Measurements from ENCODE around the gene OR51D1.

The OR51D1 gene

DNA sequence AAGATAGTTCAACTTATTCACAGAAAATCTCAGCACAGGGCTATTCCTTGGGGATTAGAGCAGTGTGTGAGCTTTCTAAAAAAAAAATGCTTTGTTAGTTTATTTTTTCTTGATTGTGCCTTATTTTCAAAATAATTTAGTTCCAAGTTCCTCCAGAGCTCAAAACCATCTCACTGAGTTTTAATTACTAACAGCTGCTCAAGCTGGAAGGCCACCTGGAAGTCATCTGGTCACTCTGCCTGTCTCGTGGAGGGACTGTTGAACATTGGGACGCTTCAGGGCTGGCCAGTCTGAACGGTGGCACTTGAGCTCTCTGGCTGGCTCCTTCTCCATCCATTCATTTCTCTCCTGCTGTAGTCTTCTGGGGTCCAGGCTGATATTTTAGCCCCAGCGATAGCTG is 10.5 kb downstream of the OR51D1 start:
- DNase-seq, result no peak

DNA sequence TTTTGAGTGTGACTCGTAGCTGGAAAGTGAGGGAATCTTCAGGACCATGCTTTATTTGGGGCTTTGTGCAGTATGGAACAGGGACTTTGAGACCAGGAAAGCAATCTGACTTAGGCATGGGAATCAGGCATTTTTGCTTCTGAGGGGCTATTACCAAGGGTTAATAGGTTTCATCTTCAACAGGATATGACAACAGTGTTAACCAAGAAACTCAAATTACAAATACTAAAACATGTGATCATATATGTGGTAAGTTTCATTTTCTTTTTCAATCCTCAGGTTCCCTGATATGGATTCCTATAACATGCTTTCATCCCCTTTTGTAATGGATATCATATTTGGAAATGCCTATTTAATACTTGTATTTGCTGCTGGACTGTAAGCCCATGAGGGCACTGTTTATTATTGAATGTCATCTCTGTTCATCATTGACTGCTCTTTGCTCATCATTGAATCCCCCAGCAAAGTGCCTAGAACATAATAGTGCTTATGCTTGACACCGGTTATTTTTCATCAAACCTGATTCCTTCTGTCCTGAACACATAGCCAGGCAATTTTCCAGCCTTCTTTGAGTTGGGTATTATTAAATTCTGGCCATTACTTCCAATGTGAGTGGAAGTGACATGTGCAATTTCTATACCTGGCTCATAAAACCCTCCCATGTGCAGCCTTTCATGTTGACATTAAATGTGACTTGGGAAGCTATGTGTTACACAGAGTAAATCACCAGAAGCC is 17.5 kb downstream of the OR51D1 start:
- DNase-seq, result no peak

DNA sequence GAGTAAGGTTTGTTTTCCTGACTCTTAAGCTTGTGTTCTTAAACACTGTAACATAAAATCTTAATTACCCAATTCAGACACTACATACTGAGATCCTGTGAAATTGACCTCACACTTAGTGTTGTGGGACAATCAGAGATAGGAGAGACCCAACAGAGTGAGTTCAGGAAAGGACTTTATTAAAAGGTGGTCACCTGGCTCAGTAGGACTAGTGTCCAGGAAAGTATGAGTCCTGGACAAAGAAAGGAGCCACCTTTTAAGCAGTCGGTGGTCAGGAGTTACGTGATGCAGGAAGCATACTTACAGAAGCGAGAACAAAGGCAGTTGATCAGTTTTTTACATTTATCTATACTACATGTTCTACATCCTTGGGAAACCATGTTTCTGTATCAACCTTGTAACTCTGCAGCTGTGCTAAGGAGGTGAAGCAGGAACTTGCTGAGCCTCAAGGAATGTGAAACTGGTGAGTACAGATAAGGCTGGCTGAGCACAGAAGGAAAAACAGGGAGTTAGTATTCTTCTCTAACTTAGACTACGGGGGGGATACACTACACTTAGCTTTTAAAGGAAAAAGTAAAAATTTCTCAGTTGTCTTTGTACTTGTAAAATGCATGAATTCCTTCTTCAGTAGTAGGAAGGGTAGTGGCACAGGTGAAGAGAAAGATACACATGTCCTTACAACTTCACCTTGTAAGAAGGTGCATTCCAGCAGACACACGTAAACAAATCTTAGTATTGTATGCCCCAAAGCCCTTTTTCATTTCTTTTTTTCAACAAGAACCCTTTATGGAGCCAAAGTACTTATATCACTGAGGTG is 21.6 kb downstream of the OR51D1 start:
- DNase-seq, result no peak

GRCh38 chr11:4662876-4663275 is 25.6 kb downstream of the OR51D1 start:
- no peak for DNase-seq

- no peak for DNase-seq
Measured at GRCh38 chr11:4664183-4664582, 26.9 kb downstream of the OR51D1 start.

DNA sequence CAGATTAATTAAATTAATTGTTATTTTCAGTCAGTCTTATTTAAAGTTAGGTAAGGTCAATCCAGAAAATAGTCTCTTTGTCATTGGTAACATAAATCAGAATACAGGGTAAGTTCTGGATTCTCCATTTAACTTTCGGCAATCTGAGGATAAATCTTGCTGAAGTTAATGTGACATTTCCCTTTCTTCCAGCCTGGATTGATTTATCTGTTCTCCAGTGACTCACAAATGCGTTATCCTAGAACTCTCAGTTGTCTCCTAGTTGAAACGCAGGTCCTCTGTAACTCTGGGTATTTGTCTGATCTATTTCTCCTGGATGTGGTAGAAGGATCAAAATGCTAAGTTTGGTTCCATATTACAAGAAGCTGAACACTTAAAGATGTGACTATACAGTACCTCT is 27.5 kb downstream of the OR51D1 start:
- no peak for DNase-seq

DNA sequence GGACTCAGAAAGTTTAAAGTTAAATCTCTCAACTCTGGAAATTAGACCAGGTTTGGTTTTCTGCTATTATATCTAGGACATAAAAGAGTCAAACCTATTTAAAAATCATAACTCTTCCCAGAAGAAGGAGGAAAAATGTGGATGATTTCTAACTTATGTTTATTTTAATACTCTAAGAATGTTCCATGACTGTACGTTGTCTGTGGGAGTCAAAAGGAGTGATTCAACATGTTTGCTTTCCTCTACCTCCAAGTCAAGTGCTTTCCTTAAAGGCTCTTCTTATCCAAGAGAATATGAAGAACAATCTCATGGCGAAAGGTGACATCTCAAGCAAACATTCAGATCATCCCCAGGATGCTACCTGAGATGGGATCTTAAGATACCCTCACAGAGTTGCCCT is 28.1 kb downstream of the OR51D1 start:
- DNase-seq, result no peak

DNA sequence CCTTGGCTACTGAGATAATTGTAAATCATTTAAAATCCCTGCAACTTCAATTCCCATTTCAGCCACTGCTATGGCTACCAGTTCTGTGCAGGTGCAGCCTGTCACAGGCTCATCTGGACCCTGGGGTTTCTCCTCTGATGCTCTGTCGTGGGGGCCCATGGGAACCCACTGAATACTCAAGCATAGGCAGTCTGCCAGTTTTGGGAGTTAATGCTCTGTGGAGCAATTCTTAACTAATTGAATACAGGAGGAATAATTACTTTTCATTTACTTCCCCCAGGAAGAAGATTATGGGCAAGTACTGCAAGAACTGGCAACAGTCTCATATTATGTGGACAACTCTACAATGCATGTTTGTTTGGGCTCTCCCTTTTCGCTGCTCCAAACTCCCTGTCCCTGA is 34.5 kb downstream of the OR51D1 start:
- DNase-seq, result no peak

DNA sequence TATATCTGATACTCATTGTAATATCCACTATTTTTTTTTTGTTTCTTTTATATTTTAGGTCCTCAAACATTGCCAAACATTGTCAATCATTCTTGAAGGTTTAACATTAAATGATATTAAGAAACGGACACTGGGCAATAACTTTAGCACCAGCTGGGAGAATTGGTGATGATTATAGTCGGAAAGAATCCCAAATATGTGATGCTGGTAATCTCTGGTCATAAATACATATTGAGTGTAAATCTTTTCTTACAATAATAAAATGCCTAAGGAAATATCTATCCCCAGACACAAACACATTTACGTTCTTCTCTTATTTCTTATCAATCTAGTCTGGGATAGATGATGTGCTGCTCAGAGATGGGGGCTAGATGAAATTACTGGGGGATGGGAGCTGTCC is 35.2 kb downstream of the OR51D1 start:
- peak in 1 of 2 experiments; percentile 14 for DNase-seq

GRCh38 chr11:4673781-4674180 is 36.5 kb downstream of the OR51D1 start:
- DNase-seq, result no peak

DNA sequence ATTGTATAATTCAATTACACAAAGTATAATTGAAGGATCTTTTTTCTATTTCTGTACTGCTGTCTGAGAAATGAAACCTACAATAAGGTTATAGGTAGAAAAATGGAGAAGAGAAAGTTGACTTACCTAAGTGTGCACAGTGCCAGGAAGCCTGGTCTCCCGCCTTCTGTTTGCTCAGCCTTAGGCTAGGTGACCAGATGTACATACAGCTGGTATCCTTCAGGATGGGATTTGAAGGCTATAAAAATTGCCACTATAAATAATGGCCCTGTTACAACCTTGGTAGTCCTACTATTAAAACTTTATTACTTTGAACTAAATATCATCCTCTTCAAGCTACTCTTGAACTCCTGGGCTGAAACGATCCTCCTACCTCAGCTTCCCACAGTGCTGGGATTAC is 40.7 kb downstream of the OR51D1 start:
- DNase-seq, result no peak

GRCh38 chr11:4680341-4680740 is 43.1 kb downstream of the OR51D1 start:
- DNase-seq, result no peak

DNA sequence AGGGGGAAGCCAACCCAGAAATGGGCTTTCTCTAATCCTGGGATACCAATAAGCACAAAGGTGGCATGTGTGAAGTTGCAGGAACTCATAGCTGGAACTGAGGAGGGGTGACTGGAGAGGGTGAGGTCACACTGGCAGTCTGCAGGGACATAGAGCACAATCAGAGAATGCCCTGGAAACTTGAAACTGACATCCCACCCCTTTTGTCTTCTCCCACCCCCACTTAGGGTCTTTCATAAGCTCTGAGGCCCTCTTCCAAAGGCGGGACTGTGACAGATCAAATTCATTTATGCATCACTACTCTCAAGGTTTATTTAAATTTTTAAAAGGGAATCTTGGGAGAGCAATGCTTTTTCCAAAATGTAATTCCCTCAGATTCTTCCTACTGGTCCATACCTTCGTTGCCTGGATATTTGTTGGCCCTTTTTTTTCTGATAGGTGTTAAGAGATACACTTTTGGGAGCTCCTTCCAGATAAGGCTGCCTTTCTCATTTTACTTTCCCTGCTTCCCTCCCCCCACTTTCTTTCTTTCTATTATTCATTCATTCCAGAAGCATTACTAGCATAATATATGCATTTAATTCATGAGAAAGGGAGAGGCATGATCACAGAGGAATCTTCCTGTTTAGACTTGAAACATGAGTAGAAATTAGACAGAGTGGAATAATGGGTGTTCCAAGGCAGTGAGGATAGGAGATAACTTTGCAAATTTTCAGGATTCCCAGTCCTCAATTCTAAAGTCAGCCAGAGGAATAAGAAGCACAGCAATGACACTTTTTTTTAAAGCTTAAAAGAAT is 45.5 kb downstream of the OR51D1 start:
- DNase-seq, result no peak

- no peak for DNase-seq
Measured at GRCh38 chr11:4684631-4685285, 47.5 kb downstream of the OR51D1 start.
